OCI-LY3 (cell line): Measurements from ENCODE around the gene LMCD1.

Experiments used
- EZH2phosphoT487 ChIP-seq: fragments of 200-600 bp; shearing (Covaris generic); IDR thresholded peaks from 2 replicates; pipeline ENCODE4 v1.6.1; 2018; ENCODE audit warnings: antibody characterized with exemption, mixed run types, low read depth
- TF ChIP-seq, protein P1 (sequence below): fragments of 200-600, 300-600 bp; sonication (generic); IDR thresholded peaks from 2 replicates; pipeline ENCODE4 v1.5.1; 2014; ENCODE audit warnings: antibody characterized with exemption, low read length, low read depth

- TF ChIP-seq, protein P1, sequence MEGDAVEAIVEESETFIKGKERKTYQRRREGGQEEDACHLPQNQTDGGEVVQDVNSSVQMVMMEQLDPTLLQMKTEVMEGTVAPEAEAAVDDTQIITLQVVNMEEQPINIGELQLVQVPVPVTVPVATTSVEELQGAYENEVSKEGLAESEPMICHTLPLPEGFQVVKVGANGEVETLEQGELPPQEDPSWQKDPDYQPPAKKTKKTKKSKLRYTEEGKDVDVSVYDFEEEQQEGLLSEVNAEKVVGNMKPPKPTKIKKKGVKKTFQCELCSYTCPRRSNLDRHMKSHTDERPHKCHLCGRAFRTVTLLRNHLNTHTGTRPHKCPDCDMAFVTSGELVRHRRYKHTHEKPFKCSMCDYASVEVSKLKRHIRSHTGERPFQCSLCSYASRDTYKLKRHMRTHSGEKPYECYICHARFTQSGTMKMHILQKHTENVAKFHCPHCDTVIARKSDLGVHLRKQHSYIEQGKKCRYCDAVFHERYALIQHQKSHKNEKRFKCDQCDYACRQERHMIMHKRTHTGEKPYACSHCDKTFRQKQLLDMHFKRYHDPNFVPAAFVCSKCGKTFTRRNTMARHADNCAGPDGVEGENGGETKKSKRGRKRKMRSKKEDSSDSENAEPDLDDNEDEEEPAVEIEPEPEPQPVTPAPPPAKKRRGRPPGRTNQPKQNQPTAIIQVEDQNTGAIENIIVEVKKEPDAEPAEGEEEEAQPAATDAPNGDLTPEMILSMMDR: no peak
- TF ChIP-seq EZH2phosphoT487: no peak
These were observed 80.3 kb downstream of the LMCD1 start for GRCh38 chr3:8581806-8582445.
